ENCODE measurements around the gene KNDC1. TPM values are rescaled to one million over a fixed set of nuclear protein-coding genes. Genes with fewer than 3 reads are reported as not detected.

The KNDC1 gene
- total RNA-seq, 2 experiments from 2014 or later, result 0.32 TPM; not detected in 1

GRCh38 chr10:133154996-133155778 lies 4.8 kb upstream of the KNDC1 start:
- peaks cover 1% of the 10 kb centered on the region for H3K9me3 Mint-ChIP-seq (ENCODE audit: low read depth)
- no peak overlapping the region for H3K27ac Mint-ChIP-seq
- H3K4me3 Mint-ChIP-seq, result no peak overlapping the region
- CTCF ChIA-PET, result no interaction called here
- no peaks in the 10 kb centered on the region for H3K4me1 Mint-ChIP-seq
- peaks cover 6% of the 10 kb centered on the region for H3K27me3 Mint-ChIP-seq
- DNase-seq, result no peak
- H3K36me3 Mint-ChIP-seq, result no peaks in the 10 kb centered on the region
- no peak for ATAC-seq

GRCh38 chr10:133156674-133157579 lies 3.1 kb upstream of the KNDC1 start:
- H3K9me3 Mint-ChIP-seq (ENCODE audit: low read depth), result no peaks in the 10 kb centered on the region
- H3K4me1 Mint-ChIP-seq, result no peaks in the 10 kb centered on the region
- no peaks in the 10 kb centered on the region for H3K36me3 Mint-ChIP-seq
- H3K27ac Mint-ChIP-seq, result no peak overlapping the region
- DNase-seq (peak; percentile 18), ATAC-seq (no peak)
- CTCF ChIA-PET, result no interaction called here
- no peak overlapping the region for H3K4me3 Mint-ChIP-seq
- peaks cover 12% of the 10 kb centered on the region for H3K27me3 Mint-ChIP-seq

- CTCF ChIA-PET, result no interaction called here
- Mint-ChIP-seq H3K9me3 (ENCODE audit: low read depth) (no peaks in the 10 kb centered on the region), H3K27me3 (peaks cover 11% of the 10 kb centered on the region), H3K36me3 (no peaks in the 10 kb centered on the region), H3K27ac (no peak overlapping the region), H3K4me3 (no peak overlapping the region), H3K4me1 (no peaks in the 10 kb centered on the region)
- peak; percentile 34 for DNase-seq
- no peak for ATAC-seq
These were observed 2.2 kb upstream of the KNDC1 start for GRCh38 chr10:133157662-133158436.

GRCh38 chr10:133158437-133158755 lies 1.6 kb upstream of the KNDC1 start:
- peak; percentile 31 for DNase-seq
- H3K36me3 Mint-ChIP-seq, result no peaks in the 10 kb centered on the region
- H3K9me3 Mint-ChIP-seq (ENCODE audit: low read depth), result no peaks in the 10 kb centered on the region
- no peak overlapping the region for H3K4me3 Mint-ChIP-seq
- no peak overlapping the region for H3K27ac Mint-ChIP-seq
- peaks cover 11% of the 10 kb centered on the region for H3K27me3 Mint-ChIP-seq
- H3K4me1 Mint-ChIP-seq, result no peaks in the 10 kb centered on the region
- no peak for ATAC-seq
- CTCF ChIA-PET, result no interaction called here

- no peak for ATAC-seq
- Mint-ChIP-seq H3K27ac (no peak overlapping the region), H3K9me3 (ENCODE audit: low read depth) (no peaks in the 10 kb centered on the region), H3K4me1 (no peaks in the 10 kb centered on the region), H3K36me3 (no peaks in the 10 kb centered on the region), H3K4me3 (no peak overlapping the region), H3K27me3 (peaks cover 11% of the 10 kb centered on the region)
- DNase-seq, result peak; percentile 37
- CTCF ChIA-PET, result no interaction called here
These were observed 1.0 kb upstream of the KNDC1 start for GRCh38 chr10:133158756-133159610.

GRCh38 chr10:133159611-133159949 lies 439 bp upstream of the KNDC1 start:
- Mint-ChIP-seq H3K4me1 (no peaks in the 10 kb centered on the region), H3K27ac (no peak overlapping the region), H3K36me3 (no peaks in the 10 kb centered on the region), H3K27me3 (peaks cover 11% of the 10 kb centered on the region), H3K9me3 (ENCODE audit: low read depth) (no peaks in the 10 kb centered on the region), H3K4me3 (no peak overlapping the region)
- CTCF ChIA-PET, result no interaction called here
- peak; percentile 12 for DNase-seq
- no peak for ATAC-seq

GRCh38 chr10:133160826-133161471 lies 930 bp downstream of the KNDC1 start:
- Mint-ChIP-seq H3K36me3 (no peaks in the 10 kb centered on the region), H3K9me3 (ENCODE audit: low read depth) (no peaks in the 10 kb centered on the region), H3K4me1 (no peaks in the 10 kb centered on the region), H3K4me3 (no peak overlapping the region), H3K27me3 (peaks cover 11% of the 10 kb centered on the region), H3K27ac (no peak overlapping the region)
- CTCF ChIA-PET, result interaction anchor here (0.8 to 2.0 kb wide), 2 partner anchors 8 to 17 kb away, joined by 3 to 6 read pairs; no protein-coding TSS in a partner anchor
- no peak for ATAC-seq
- peak; percentile 30 for DNase-seq

GRCh38 chr10:133161486-133162109 lies 1.6 kb downstream of the KNDC1 start:
- H3K4me3 Mint-ChIP-seq, result no peak overlapping the region
- no peaks in the 10 kb centered on the region for H3K36me3 Mint-ChIP-seq
- no peaks in the 10 kb centered on the region for H3K4me1 Mint-ChIP-seq
- peaks cover 11% of the 10 kb centered on the region for H3K27me3 Mint-ChIP-seq
- ATAC-seq, result no peak
- CTCF ChIA-PET, result interaction anchor here (2.0 kb wide), 1 partner anchor 17 kb away, joined by 6 read pairs; no protein-coding TSS in a partner anchor
- no peak for DNase-seq
- no peaks in the 10 kb centered on the region for H3K9me3 Mint-ChIP-seq (ENCODE audit: low read depth)
- no peak overlapping the region for H3K27ac Mint-ChIP-seq

- ATAC-seq, result no peak
These were observed 2.3 kb downstream of the KNDC1 start for GRCh38 chr10:133162178-133162909.

GRCh38 chr10:133162910-133163856 lies 3.2 kb downstream of the KNDC1 start:
- H3K9me3 Mint-ChIP-seq (ENCODE audit: low read depth), result no peaks in the 10 kb centered on the region
- H3K4me1 Mint-ChIP-seq, result no peaks in the 10 kb centered on the region
- H3K4me3 Mint-ChIP-seq, result no peak overlapping the region
- H3K27me3 Mint-ChIP-seq, result peaks cover 11% of the 10 kb centered on the region
- H3K27ac Mint-ChIP-seq, result no peak overlapping the region
- no peak for ATAC-seq
- CTCF ChIA-PET, result no interaction called here
- DNase-seq, result no peak
- H3K36me3 Mint-ChIP-seq, result no peaks in the 10 kb centered on the region

More at GRCh38 chr10:133162178-133162909, 2.3 kb downstream of the KNDC1 start:
- Mint-ChIP-seq H3K36me3 (no peaks in the 10 kb centered on the region), H3K27me3 (peaks cover 11% of the 10 kb centered on the region), H3K9me3 (ENCODE audit: low read depth) (no peaks in the 10 kb centered on the region), H3K4me1 (no peaks in the 10 kb centered on the region), H3K4me3 (no peak overlapping the region), H3K27ac (no peak overlapping the region)
- CTCF ChIA-PET, result interaction anchor here (2.0 kb wide), 1 partner anchor 18 kb away, joined by 6 read pairs; no protein-coding TSS in a partner anchor
- DNase-seq, result no peak

Measured in activated CD8-positive, alpha-beta memory T cell treated with anti-CD3 and anti-CD28 coated beads, Interleukin-2, amount 10 ng/mL, durations not matched to agents 7 days and 5 days (primary cell).